ENCODE measurements around the gene FAU. TPM values are rescaled to one million over a fixed set of nuclear protein-coding genes. Genes with fewer than 3 reads are reported as not detected.
"Not testable (repeated sequence)": the region's sequence is repeated elsewhere in the genome, so short reads cannot be mapped to it uniquely, and the experiment has no call there.

Gene FAU
- total and polyA plus RNA-seq, 4 donors: 334 to 1,580 (median 978) TPM

DNA sequence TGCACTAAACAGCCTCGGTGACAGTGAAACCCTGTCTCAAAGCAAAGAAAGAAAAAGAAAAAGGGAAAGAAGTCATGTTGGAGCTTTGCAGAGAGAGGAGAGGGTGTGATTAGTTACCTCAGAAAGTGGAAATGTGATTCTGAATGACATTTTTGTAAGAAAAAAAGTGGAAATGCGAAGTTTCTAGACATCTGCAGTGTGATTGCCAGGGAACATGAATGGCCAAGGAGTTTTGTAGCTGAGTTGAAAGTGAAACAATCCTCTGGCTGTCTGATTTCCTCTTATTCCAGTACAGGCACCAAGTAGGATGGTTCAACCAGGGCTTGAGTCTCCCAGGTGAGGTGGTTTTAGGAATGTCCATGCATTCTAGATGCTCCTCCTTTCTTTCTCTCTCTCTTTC is 30.2 kb upstream of the FAU start:
- H3K4me3 ChIP-seq: no peak overlapping the region
- H3K4me1 ChIP-seq (ENCODE audit: control insufficient read depth in 5 of 5, insufficient read depth in 5 of 5, low read length in 5 of 5): peaks cover 0 to 6% (median 3%) of the 10 kb centered on the region in 5 donors
- H3K27ac ChIP-seq (ENCODE audit: low read depth in 1 of 2, low read length in 1 of 2): no peak overlapping the region
- H3K36me3 ChIP-seq (ENCODE audit: control insufficient read depth in 4 of 4, insufficient read depth in 4 of 4, low read length in 4 of 4): no peaks in the 10 kb centered on the region
- 70 to 71% methylated on average over 2 of the region's 2 CpGs for WGBS, 2 donors
- ATAC-seq (ENCODE audit: insufficient read depth, low FRiP score) (no peak), DNase-seq (no peak)
- H3K27me3 ChIP-seq (ENCODE audit: control insufficient read depth in 3 of 3, insufficient read depth in 3 of 3, low read length in 2 of 3): no peaks in the 10 kb centered on the region
- no peaks in the 10 kb centered on the region for H3K9me3 ChIP-seq (ENCODE audit: control insufficient read depth in 4 of 4, insufficient read depth in 3 of 4, low read length in 3 of 4)
- no peak overlapping the region for H3K9ac ChIP-seq (ENCODE audit: insufficient read depth in 1 of 2, low read length in 2 of 2)
- no peak for TF ChIP-seq CTCF (IDR thresholded peaks at IDR 0.05; ENCODE audit: control extremely low read depth, extremely low read depth)

GRCh38 chr11:65151331-65151899 is 29.5 kb upstream of the FAU start:
- Histone ChIP-seq H3K4me1 (ENCODE audit: control insufficient read depth in 5 of 5, insufficient read depth in 5 of 5, low read length in 5 of 5) (peaks cover 0 to 6% (median 3%) of the 10 kb centered on the region in 5 donors), H3K4me3 (no peak overlapping the region), H3K9ac (ENCODE audit: insufficient read depth in 1 of 2, low read length in 2 of 2) (no peak overlapping the region), H3K27ac (ENCODE audit: low read depth in 1 of 2, low read length in 1 of 2) (peak overlapping the region; percentile 82 to 85), H3K27me3 (ENCODE audit: control insufficient read depth in 3 of 3, insufficient read depth in 3 of 3, low read length in 2 of 3) (no peaks in the 10 kb centered on the region), H3K36me3 (ENCODE audit: control insufficient read depth in 4 of 4, insufficient read depth in 4 of 4, low read length in 4 of 4) (no peaks in the 10 kb centered on the region), H3K9me3 (ENCODE audit: control insufficient read depth in 4 of 4, insufficient read depth in 3 of 4, low read length in 3 of 4) (no peaks in the 10 kb centered on the region)
- no peak for ATAC-seq (ENCODE audit: insufficient read depth, low FRiP score)
- TF ChIP-seq CTCF (IDR thresholded peaks at IDR 0.05; ENCODE audit: control extremely low read depth, extremely low read depth): no peak
- no peak for DNase-seq
- 47 to 64% methylated on average over 3 of the region's 3 CpGs for WGBS, 2 donors

- Histone ChIP-seq H3K27ac (ENCODE audit: low read depth in 1 of 2, low read length in 1 of 2) (peak overlapping the region; percentile 82 to 85), H3K27me3 (ENCODE audit: control insufficient read depth in 3 of 3, insufficient read depth in 3 of 3, low read length in 2 of 3) (no peaks in the 10 kb centered on the region), H3K4me3 (no peak overlapping the region), H3K36me3 (ENCODE audit: control insufficient read depth in 4 of 4, insufficient read depth in 4 of 4, low read length in 4 of 4) (no peaks in the 10 kb centered on the region), H3K4me1 (ENCODE audit: control insufficient read depth in 5 of 5, insufficient read depth in 5 of 5, low read length in 5 of 5) (peaks cover 0 to 6% (median 3%) of the 10 kb centered on the region in 5 donors), H3K9me3 (ENCODE audit: control insufficient read depth in 4 of 4, insufficient read depth in 3 of 4, low read length in 3 of 4) (no peaks in the 10 kb centered on the region), H3K9ac (ENCODE audit: insufficient read depth in 1 of 2, low read length in 2 of 2) (peak overlapping the region in 1 of 2 donors; percentile 13)
- peak; percentile 27 to 50 (median 39) for DNase-seq
- no peak for TF ChIP-seq CTCF (IDR thresholded peaks at IDR 0.05; ENCODE audit: control extremely low read depth, extremely low read depth)
- 11 to 22% methylated on average over 12 of the region's 12 CpGs for WGBS, 2 donors
- peak; percentile 91 for ATAC-seq (ENCODE audit: insufficient read depth, low FRiP score)
These were observed 28.8 kb upstream of the FAU start for GRCh38 chr11:65150509-65151299.

DNA sequence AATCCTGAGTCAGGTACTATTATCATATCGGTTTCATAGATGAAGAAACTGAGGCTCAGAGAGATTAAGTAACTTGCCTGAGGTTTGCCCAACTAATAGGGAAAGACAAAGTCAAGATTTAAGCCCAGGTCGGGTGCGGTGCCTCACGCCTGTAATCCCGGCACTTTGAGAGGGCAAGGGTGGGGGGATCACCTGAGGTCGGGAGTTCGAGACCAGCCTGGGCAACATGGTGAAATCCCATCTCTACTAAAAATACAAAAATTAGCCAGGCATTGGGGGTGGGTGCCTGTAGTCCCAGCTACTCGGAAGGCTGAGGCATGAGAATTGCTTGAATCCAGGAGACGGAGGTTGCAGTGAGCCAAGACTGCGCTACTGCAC is 28.2 kb upstream of the FAU start:
- H3K9me3 ChIP-seq (ENCODE audit: control insufficient read depth in 4 of 4, insufficient read depth in 3 of 4, low read length in 3 of 4); ATAC-seq (ENCODE audit: insufficient read depth, low FRiP score): not testable (repeated sequence)
- WGBS, 2 donors: 61 to 71% methylated on average over 10 of the region's 10 CpGs

More for the DNA sequence above, 28.2 kb upstream of the FAU start:
- peak overlapping the region; percentile 82 to 85 for H3K27ac ChIP-seq (ENCODE audit: low read depth in 1 of 2, low read length in 1 of 2)
- not testable (repeated sequence) for H3K9ac ChIP-seq (ENCODE audit: insufficient read depth in 1 of 2, low read length in 2 of 2); H3K36me3 ChIP-seq (ENCODE audit: control insufficient read depth in 4 of 4, insufficient read depth in 4 of 4, low read length in 4 of 4); DNase-seq; H3K4me1 ChIP-seq (ENCODE audit: control insufficient read depth in 5 of 5, insufficient read depth in 5 of 5, low read length in 5 of 5); H3K27me3 ChIP-seq (ENCODE audit: control insufficient read depth in 3 of 3, insufficient read depth in 3 of 3, low read length in 2 of 3); H3K4me3 ChIP-seq
